ENCODE results near the gene DNAJC4. TPM values are rescaled to one million over a fixed set of nuclear protein-coding genes. Genes with fewer than 3 reads are reported as not detected.

The DNAJC4 gene
- total RNA-seq, 1 experiment from 2014 or later = 57.1 TPM

GRCh38 chr11:64207256-64208085 lies 22.9 kb upstream of the DNAJC4 start:
- no peak overlapping the region for H2AFZ ChIP-seq
- no peak overlapping the region for H3K4me2 ChIP-seq
- ChIA-PET CTCF (interaction anchor here (0.5 to 0.7 kb wide), 4 partner anchors 77 to 1402 kb away, joined by 3 to 7 read pairs (median 3); partner anchors contain the start of gene NXF1), POLR2A (ENCODE audit: unreplicated experiment) (no interaction called here)
- peaks cover 21% of the 10 kb centered on the region for H4K20me1 ChIP-seq (ENCODE audit: insufficient read depth)
- no peak overlapping the region for H3K4me3 ChIP-seq
- H3K79me2 ChIP-seq (ENCODE audit: low read depth) = no peaks in the 10 kb centered on the region
- no peak for TF ChIP-seq EZH2 (IDR thresholded peaks at IDR 0.05; ENCODE audit: low read depth)
- TF ChIP-seq, protein P1, sequence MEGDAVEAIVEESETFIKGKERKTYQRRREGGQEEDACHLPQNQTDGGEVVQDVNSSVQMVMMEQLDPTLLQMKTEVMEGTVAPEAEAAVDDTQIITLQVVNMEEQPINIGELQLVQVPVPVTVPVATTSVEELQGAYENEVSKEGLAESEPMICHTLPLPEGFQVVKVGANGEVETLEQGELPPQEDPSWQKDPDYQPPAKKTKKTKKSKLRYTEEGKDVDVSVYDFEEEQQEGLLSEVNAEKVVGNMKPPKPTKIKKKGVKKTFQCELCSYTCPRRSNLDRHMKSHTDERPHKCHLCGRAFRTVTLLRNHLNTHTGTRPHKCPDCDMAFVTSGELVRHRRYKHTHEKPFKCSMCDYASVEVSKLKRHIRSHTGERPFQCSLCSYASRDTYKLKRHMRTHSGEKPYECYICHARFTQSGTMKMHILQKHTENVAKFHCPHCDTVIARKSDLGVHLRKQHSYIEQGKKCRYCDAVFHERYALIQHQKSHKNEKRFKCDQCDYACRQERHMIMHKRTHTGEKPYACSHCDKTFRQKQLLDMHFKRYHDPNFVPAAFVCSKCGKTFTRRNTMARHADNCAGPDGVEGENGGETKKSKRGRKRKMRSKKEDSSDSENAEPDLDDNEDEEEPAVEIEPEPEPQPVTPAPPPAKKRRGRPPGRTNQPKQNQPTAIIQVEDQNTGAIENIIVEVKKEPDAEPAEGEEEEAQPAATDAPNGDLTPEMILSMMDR (conservative IDR thresholded peaks at IDR 0.05) = no peak
- no peaks in the 10 kb centered on the region for H3K27me3 ChIP-seq (ENCODE audit: insufficient read depth, low read depth)
- 0 out of 2 replicates have a peak, but pooled peaks cover 6% of the 10 kb centered on the region for H3K36me3 ChIP-seq (ENCODE audit: low read depth)
- H3K9me3 ChIP-seq (ENCODE audit: insufficient read depth, low read depth) = no peaks in the 10 kb centered on the region
- DNase-seq = no peak
- H3K9me2 ChIP-seq (ENCODE audit: insufficient read depth) = no peaks in the 10 kb centered on the region
- no peak overlapping the region for H3K27ac ChIP-seq
- intact Hi-C loops (cut with micrococcal nuclease; ENCODE audit: unreplicated experiment) = no loop called here
- H3K4me1 ChIP-seq (replicated peaks; ENCODE audit: insufficient read depth) = 0 out of 2 replicates have a peak, but pooled peaks cover 4% of the 10 kb centered on the region
- BruUV-seq (replicated peaks) = no TSS peak
- H3F3A ChIP-seq (ENCODE audit: insufficient read depth, low read depth) = peaks cover 55% of the 10 kb centered on the region

DNA sequence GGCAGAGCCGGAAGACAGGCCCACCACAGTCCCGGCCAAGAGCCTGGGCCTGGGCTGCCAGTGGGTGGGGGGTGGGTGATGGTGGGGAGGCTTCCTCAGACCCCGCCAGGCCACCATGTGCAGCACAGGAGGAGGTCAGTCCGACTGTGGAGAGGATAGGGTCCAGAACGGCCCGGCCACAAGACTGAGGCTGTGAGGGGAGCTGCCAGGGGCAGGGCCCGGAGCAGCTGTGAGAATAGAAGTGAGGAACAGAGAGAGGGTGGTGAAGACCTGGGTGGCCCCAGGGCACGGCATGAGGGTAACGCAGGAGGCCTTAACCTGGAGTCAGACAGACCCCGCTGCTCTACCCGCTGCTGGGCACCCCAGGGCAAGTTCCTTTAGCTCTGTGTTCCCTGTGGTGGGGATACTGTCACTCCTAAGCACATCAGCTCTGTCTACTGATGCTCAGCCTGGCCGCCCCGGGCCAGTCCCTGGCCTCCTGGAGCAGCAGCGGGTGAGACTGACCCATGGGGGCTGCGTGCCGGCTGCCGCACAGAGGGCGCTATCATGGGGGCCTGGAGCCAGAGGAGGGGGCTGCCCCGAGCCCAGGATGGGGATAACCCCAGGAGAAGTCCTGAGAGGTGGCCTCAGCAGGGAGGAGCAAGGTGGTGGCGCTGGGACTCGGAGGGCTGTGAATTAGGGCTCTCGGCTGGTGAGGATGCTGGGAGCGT lies 22.1 kb upstream of the DNAJC4 start:
- no peak overlapping the region for H2AFZ ChIP-seq
- H3K79me2 ChIP-seq (ENCODE audit: low read depth) = no peaks in the 10 kb centered on the region
- no peak for DNase-seq
- no peak for TF ChIP-seq EZH2 (IDR thresholded peaks at IDR 0.05; ENCODE audit: low read depth)
- peaks cover 48% of the 10 kb centered on the region for H3F3A ChIP-seq (ENCODE audit: insufficient read depth, low read depth)
- BruUV-seq (replicated peaks) = no TSS peak
- no peak overlapping the region for H3K27ac ChIP-seq
- peaks cover 18% of the 10 kb centered on the region for H4K20me1 ChIP-seq (ENCODE audit: insufficient read depth)
- H3K9me2 ChIP-seq (ENCODE audit: insufficient read depth) = no peaks in the 10 kb centered on the region
- no peaks in the 10 kb centered on the region for H3K27me3 ChIP-seq (ENCODE audit: insufficient read depth, low read depth)
- ChIA-PET CTCF (interaction anchor here (0.6 kb wide), 1 partner anchor 147 kb away, joined by 3 read pairs; no protein-coding TSS in a partner anchor), POLR2A (ENCODE audit: unreplicated experiment) (no interaction called here)
- no peak overlapping the region for H3K4me2 ChIP-seq
- H3K36me3 ChIP-seq (ENCODE audit: low read depth) = no peaks in the 10 kb centered on the region
- no peak overlapping the region for H3K4me3 ChIP-seq
- intact Hi-C loops (cut with micrococcal nuclease; ENCODE audit: unreplicated experiment) = no loop called here
- no peaks in the 10 kb centered on the region for H3K9me3 ChIP-seq (ENCODE audit: insufficient read depth, low read depth)
- 0 out of 2 replicates have a peak, but pooled peaks cover 4% of the 10 kb centered on the region for H3K4me1 ChIP-seq (replicated peaks; ENCODE audit: insufficient read depth)

GRCh38 chr11:64208796-64209562 lies 21.4 kb upstream of the DNAJC4 start:
- POLR2A ChIA-PET (ENCODE audit: unreplicated experiment) = no interaction called here
- Histone ChIP-seq H2AFZ (no peak overlapping the region), H3K36me3 (ENCODE audit: low read depth) (no peaks in the 10 kb centered on the region), H3K79me2 (ENCODE audit: low read depth) (no peaks in the 10 kb centered on the region), H3K4me2 (no peak overlapping the region), H3F3A (ENCODE audit: insufficient read depth, low read depth) (peaks cover 46% of the 10 kb centered on the region), H3K9me2 (ENCODE audit: insufficient read depth) (no peaks in the 10 kb centered on the region), H3K27me3 (ENCODE audit: insufficient read depth, low read depth) (no peaks in the 10 kb centered on the region), H3K9me3 (ENCODE audit: insufficient read depth, low read depth) (no peaks in the 10 kb centered on the region), H3K4me1 (replicated peaks; ENCODE audit: insufficient read depth) (0 out of 2 replicates have a peak, but pooled peaks cover 4% of the 10 kb centered on the region), H4K20me1 (ENCODE audit: insufficient read depth) (peaks cover 11% of the 10 kb centered on the region), H3K27ac (no peak overlapping the region), H3K4me3 (no peak overlapping the region)
- no peak for TF ChIP-seq EZH2 (IDR thresholded peaks at IDR 0.05; ENCODE audit: low read depth)
- TF ChIP-seq, protein P1 (conservative IDR thresholded peaks at IDR 0.05) = no peak
- intact Hi-C loops (cut with micrococcal nuclease; ENCODE audit: unreplicated experiment) = no loop called here
- no TSS peak for BruUV-seq (replicated peaks)
- CTCF ChIA-PET = no interaction called here
- DNase-seq = no peak

Measured in PC-9 (cell line).